OCI-LY1 (cell line): ENCODE results near the gene PTH1R.

Experiments used
- H2AFZ ChIP-seq: fragments of 200-600 bp; sonication (generic), shearing (Covaris generic); 2 replicates; pipeline ENCODE4 v1.6.0; 2014; ENCODE audit warnings: antibody characterized with exemption, mild to moderate bottlenecking, low read length
- H3F3A ChIP-seq: fragments of 200-600 bp; sonication (generic), shearing (Covaris generic); 2 replicates; pipeline ENCODE4 v1.6.0; 2014; ENCODE audit warnings: mild to moderate bottlenecking, antibody characterized with exemption, low read length, moderate library complexity; ENCODE audit not compliant: insufficient read depth
- H3K27ac ChIP-seq: fragments of 200-600 bp; sonication (generic); 2 replicates; pipeline ENCODE4 v1.5.1; 2014; ENCODE audit warnings: low read length, mixed run types, mild to moderate bottlenecking, low read depth; ENCODE audit not compliant: poor library complexity, severe bottlenecking
- H3K27me3 ChIP-seq: fragments of 200-600 bp; sonication (generic); 2 replicates; pipeline ENCODE4 v1.6.0; 2014; ENCODE audit warnings: antibody characterized with exemption, mild to moderate bottlenecking, low read length, moderate library complexity; ENCODE audit not compliant: insufficient read depth
- H3K36me3 ChIP-seq: fragments of 200-600 bp; sonication (generic); 2 replicates; pipeline ENCODE4 v1.6.1; 2014; ENCODE audit warnings: mild to moderate bottlenecking, antibody characterized with exemption, low read length, moderate library complexity, mixed read lengths; ENCODE audit not compliant: insufficient read depth
- H3K4me1 ChIP-seq: fragments of 200-600 bp; sonication (generic); 2 replicates; pipeline ENCODE4 v1.5.1; 2014; ENCODE audit warnings: mild to moderate bottlenecking, low read length, moderate library complexity; ENCODE audit not compliant: insufficient read depth, severe bottlenecking
- H3K4me2 ChIP-seq: fragments of 200-600 bp; sonication (generic), shearing (Covaris generic); 2 replicates; pipeline ENCODE4 v1.6.1; 2014; ENCODE audit warnings: low read length
- H3K4me3 ChIP-seq: fragments of 200-600 bp; sonication (generic); 2 replicates; pipeline ENCODE4 v1.5.1; 2014; ENCODE audit warnings: low read length, low read depth, mild to moderate bottlenecking, mixed read lengths; ENCODE audit not compliant: poor library complexity, severe bottlenecking
- H3K79me2 ChIP-seq: fragments of 200-600 bp; shearing (Covaris generic); 2 replicates; pipeline ENCODE4 v1.6.1; 2016; ENCODE audit warnings: mixed run types, low read length, mixed read lengths; ENCODE audit not compliant: insufficient read depth
- H3K9ac ChIP-seq: fragments of 200-600 bp; sonication (generic), shearing (Covaris generic); 2 replicates; pipeline ENCODE4 v1.6.1; 2014; ENCODE audit warnings: mild to moderate bottlenecking, low read length, mixed read lengths
- H3K9me2 ChIP-seq: fragments of 200-600 bp; sonication (generic), shearing (Covaris generic); 2 replicates; pipeline ENCODE4 v1.6.1; 2014; ENCODE audit warnings: low read depth, mild to moderate bottlenecking, low read length, mixed read lengths
- H3K9me3 ChIP-seq: fragments of 200-600 bp; shearing (Covaris generic); 2 replicates; pipeline ENCODE4 v1.6.1; 2014; ENCODE audit warnings: low read length, mixed read lengths
- H4K20me1 ChIP-seq: fragments of 200-600 bp; sonication (generic), shearing (Covaris generic); 2 replicates; pipeline ENCODE4 v1.6.0; 2016; ENCODE audit warnings: mild to moderate bottlenecking, low read length; ENCODE audit not compliant: insufficient read depth
- EZH2 ChIP-seq: fragments of 200-600 bp; sonication (generic), shearing (Covaris generic); IDR thresholded peaks from 2 replicates; pipeline ENCODE4 v1.8.0; 2017; ENCODE audit warnings: borderline replicate concordance, mixed run types, mild to moderate bottlenecking, antibody characterized with exemption, low read length, moderate library complexity, mixed read lengths
- TF ChIP-seq, protein P1 (sequence below): fragments of 200-600 bp; sonication (generic), shearing (Covaris generic); IDR thresholded peaks from 2 replicates; pipeline ENCODE4 v1.5.1; 2017; ENCODE audit warnings: mild to moderate bottlenecking, antibody characterized with exemption, low read length, moderate library complexity, mixed read lengths

Gene PTH1R

DNA sequence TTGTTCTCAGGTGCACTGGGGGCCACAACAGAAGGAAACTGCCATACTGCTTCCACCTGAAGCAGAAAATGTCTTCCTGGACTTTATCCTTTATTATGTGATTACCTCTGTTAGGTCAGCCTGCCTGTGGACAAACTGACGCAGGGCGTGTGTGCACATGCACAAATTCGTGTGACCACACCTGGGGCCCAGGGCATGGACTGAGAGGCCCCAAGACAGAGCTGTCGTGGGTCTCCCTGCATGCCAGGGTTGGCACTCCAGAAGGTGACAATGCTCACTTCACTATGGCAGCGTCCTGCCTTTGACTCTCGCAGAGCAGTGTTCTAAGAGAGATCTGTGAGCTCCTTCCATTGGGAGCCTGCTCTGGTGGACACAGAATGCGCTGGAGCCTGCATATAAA is 64.6 kb downstream of the PTH1R start:
- Histone ChIP-seq H3K9me2 (no peaks in the 10 kb centered on the region), H3K9me3 (no peaks in the 10 kb centered on the region), H3F3A (no peaks in the 10 kb centered on the region), H3K27ac (no peak overlapping the region), H2AFZ (no peak overlapping the region), H3K36me3 (peaks cover 73% of the 10 kb centered on the region; the same call in 1 of the 2 replicates), H3K27me3 (no peaks in the 10 kb centered on the region), H3K79me2 (peaks cover 43% of the 10 kb centered on the region), H4K20me1 (no peaks in the 10 kb centered on the region), H3K4me3 (no peak overlapping the region), H3K9ac (no peak overlapping the region), H3K4me1 (peaks cover 21% of the 10 kb centered on the region), H3K4me2 (no peak overlapping the region)
- no peak for TF ChIP-seq EZH2
- TF ChIP-seq, protein P1, sequence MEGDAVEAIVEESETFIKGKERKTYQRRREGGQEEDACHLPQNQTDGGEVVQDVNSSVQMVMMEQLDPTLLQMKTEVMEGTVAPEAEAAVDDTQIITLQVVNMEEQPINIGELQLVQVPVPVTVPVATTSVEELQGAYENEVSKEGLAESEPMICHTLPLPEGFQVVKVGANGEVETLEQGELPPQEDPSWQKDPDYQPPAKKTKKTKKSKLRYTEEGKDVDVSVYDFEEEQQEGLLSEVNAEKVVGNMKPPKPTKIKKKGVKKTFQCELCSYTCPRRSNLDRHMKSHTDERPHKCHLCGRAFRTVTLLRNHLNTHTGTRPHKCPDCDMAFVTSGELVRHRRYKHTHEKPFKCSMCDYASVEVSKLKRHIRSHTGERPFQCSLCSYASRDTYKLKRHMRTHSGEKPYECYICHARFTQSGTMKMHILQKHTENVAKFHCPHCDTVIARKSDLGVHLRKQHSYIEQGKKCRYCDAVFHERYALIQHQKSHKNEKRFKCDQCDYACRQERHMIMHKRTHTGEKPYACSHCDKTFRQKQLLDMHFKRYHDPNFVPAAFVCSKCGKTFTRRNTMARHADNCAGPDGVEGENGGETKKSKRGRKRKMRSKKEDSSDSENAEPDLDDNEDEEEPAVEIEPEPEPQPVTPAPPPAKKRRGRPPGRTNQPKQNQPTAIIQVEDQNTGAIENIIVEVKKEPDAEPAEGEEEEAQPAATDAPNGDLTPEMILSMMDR, result no peak

DNA sequence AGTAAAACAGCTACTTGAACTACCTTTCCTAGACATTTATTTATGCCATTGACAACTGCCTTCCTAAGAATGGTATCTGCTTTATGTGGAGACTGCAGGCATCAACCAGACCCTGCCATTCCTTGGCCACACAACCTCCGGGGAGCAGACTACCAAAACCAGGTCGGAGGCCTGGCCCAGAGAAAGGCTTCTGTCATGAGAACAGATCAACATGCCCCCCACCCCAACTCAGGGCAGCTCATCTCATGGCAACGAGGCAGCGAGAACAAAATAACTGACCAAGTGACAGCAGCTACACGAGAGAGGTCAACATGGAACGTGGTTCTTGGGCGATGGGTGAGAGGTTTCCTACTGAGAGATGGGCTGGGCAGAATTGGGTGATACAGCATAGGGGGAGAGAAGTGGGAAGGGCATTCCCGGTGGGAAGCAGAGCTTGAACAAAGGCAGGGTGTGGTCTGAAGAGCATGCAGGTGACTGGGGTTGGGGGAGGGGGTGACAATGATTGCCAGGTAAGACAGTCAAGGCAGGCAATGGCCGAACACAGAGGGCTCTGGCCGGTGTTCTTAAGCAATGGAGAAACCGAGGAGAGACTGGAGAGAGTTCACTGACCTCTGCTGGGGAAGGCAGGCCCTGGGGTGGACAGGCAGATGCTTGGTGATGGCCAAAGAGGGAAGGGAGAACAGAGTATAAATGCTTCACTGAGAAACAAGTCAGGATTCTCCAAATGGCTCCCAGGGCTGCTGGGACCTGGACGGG is 65.1 kb downstream of the PTH1R start:
- no peak for TF ChIP-seq EZH2
- TF ChIP-seq, protein P1, result no peak
- Histone ChIP-seq H3F3A (no peaks in the 10 kb centered on the region), H3K4me3 (no peak overlapping the region), H2AFZ (no peak overlapping the region), H3K27ac (no peak overlapping the region), H4K20me1 (no peaks in the 10 kb centered on the region), H3K27me3 (no peaks in the 10 kb centered on the region), H3K9me3 (no peaks in the 10 kb centered on the region), H3K9me2 (no peaks in the 10 kb centered on the region), H3K9ac (no peak overlapping the region), H3K4me2 (no peak overlapping the region), H3K4me1 (peaks cover 23% of the 10 kb centered on the region), H3K36me3 (peaks cover 73% of the 10 kb centered on the region; the same call in 1 of the 2 replicates), H3K79me2 (peaks cover 48% of the 10 kb centered on the region)

DNA sequence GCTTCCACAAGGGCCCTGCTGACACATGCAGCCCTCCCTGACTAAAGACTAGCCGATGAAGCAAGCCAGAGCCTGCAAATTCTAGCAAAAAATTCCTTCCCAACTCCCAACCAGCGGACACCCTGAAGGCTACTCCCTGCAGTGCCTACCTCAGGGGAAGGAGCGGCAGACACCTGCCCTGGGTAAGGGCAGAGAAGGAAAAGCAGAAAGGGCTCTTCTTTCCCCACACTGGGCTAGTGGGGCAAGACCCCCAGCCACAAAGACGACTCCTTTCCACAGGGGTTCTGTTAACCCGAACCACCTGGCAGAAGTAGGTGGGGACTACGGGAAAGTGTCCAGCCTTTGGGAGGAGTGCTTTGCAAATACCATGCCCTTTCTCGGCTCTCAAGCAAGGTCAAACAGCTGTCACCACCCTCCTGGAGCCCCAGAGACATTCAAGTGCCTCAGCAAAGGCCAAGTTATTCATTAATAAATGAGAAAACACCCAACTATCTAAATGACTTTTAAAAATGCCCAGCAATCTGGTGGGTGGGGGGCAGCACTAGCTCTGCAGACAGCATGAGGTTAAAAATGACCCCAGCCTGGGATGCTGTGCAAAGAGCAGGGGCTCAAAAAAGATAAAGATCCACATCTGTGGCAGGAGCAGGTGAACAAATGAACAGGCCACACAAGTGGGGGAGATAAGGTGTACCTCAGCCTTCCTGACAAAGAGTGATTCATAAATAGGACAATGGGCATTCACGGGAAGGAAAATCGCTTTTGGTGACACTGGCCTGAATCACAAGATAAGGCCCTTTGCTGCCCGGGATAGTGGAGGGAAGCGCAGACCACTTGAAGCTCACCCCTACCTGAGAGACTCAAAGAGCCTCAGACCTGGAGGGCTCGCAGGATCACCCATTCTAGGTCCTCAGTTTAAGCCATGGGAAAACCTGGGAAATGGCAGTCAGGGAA is 66.0 kb downstream of the PTH1R start:
- no peaks in the 10 kb centered on the region for H3K27me3 ChIP-seq
- no peaks in the 10 kb centered on the region for H3K9me3 ChIP-seq
- TF ChIP-seq EZH2, result no peak
- TF ChIP-seq, protein P1, result no peak
- H3K79me2 ChIP-seq, result peaks cover 56% of the 10 kb centered on the region
- H3K4me2 ChIP-seq, result no peak overlapping the region
- peaks cover 73% of the 10 kb centered on the region; the same call in 1 of the 2 replicates for H3K36me3 ChIP-seq
- no peak overlapping the region for H3K4me3 ChIP-seq
- H3K9me2 ChIP-seq, result no peaks in the 10 kb centered on the region
- no peaks in the 10 kb centered on the region for H4K20me1 ChIP-seq
- H2AFZ ChIP-seq, result no peak overlapping the region
- no peak overlapping the region for H3K27ac ChIP-seq
- H3K4me1 ChIP-seq, result peaks cover 22% of the 10 kb centered on the region
- H3F3A ChIP-seq, result no peaks in the 10 kb centered on the region
- no peak overlapping the region for H3K9ac ChIP-seq
